Muscle of arm (tissue), 12 donors: ENCODE results near the gene SHOX. TPM values are rescaled to one million over a fixed set of nuclear protein-coding genes. Genes with fewer than 3 reads are reported as not detected.

ENCODE experiments used
- polyA plus RNA-seq, 12 donors: library from polyadenylated mRNA; unstranded; fragments of 120-200 nt; gene quantifications; one replicate each; pipeline ENCODE4 v1.2.1, GENCODE V29; 2013; ENCODE audit not compliant: insufficient read length in 12 of 12

The SHOX gene
- polyA plus RNA-seq, 12 donors = 0.23 to 4.5 (median 1.4) TPM; not detected in 1

Other genes starting within 250 kb of the SHOX start
- gene PPP2R3B, start 243.9 kb upstream of the SHOX start, polyA plus RNA-seq = 100 to 1,000 TPM in 11 of 12 donors, not detected in 1; 109 to 264 (median 171) TPM